GM12875 (cell line): Measurements from ENCODE around the gene SMPDL3A.

Experiments used
- H3K4me3 ChIP-seq: one replicate; pipeline ENCODE4 v1.5.1; 2011; ENCODE audit warnings: low read depth, low read length, control low read depth
- CTCF ChIP-seq: IDR thresholded peaks from 2 replicates; pipeline ENCODE4 v1.5.1; 2011; ENCODE audit warnings: low read depth, mild to moderate bottlenecking, control low read depth, inconsistent platforms, low read length, moderate library complexity, borderline replicate concordance; ENCODE audit not compliant: insufficient read depth

Gene SMPDL3A

GRCh38 chr6:122758927-122759334 is 30.1 kb upstream of the SMPDL3A start:
- TF ChIP-seq CTCF: no peak
- H3K4me3 ChIP-seq: no peak overlapping the region

- no peak overlapping the region for H3K4me3 ChIP-seq
- TF ChIP-seq CTCF: no peak
Observed at GRCh38 chr6:122760330-122760729, 28.7 kb upstream of the SMPDL3A start.

- TF ChIP-seq CTCF: no peak
Observed at GRCh38 chr6:122766256-122766655, 22.8 kb upstream of the SMPDL3A start.

GRCh38 chr6:122770835-122771601 is 18.0 kb upstream of the SMPDL3A start:
- no peak overlapping the region for H3K4me3 ChIP-seq
- no peak for TF ChIP-seq CTCF

More at GRCh38 chr6:122766256-122766655, 22.8 kb upstream of the SMPDL3A start:
- no peak overlapping the region for H3K4me3 ChIP-seq

GRCh38 chr6:122772724-122773415 is 16.2 kb upstream of the SMPDL3A start:
- no peak overlapping the region for H3K4me3 ChIP-seq
- TF ChIP-seq CTCF: no peak

- no peak overlapping the region for H3K4me3 ChIP-seq
- no peak for TF ChIP-seq CTCF
Observed at GRCh38 chr6:122775975-122776374, 13.1 kb upstream of the SMPDL3A start.

- H3K4me3 ChIP-seq: no peak overlapping the region
- TF ChIP-seq CTCF: no peak
Observed at GRCh38 chr6:122778302-122778701, 10.8 kb upstream of the SMPDL3A start.
